ENCODE results near the gene GRIK3. TPM values are rescaled to one million over a fixed set of nuclear protein-coding genes. Genes with fewer than 3 reads are reported as not detected.

Gene GRIK3
- total and polyA plus RNA-seq, 2 experiments from 2014 or later = 0.31 to 2.9 TPM

DNA sequence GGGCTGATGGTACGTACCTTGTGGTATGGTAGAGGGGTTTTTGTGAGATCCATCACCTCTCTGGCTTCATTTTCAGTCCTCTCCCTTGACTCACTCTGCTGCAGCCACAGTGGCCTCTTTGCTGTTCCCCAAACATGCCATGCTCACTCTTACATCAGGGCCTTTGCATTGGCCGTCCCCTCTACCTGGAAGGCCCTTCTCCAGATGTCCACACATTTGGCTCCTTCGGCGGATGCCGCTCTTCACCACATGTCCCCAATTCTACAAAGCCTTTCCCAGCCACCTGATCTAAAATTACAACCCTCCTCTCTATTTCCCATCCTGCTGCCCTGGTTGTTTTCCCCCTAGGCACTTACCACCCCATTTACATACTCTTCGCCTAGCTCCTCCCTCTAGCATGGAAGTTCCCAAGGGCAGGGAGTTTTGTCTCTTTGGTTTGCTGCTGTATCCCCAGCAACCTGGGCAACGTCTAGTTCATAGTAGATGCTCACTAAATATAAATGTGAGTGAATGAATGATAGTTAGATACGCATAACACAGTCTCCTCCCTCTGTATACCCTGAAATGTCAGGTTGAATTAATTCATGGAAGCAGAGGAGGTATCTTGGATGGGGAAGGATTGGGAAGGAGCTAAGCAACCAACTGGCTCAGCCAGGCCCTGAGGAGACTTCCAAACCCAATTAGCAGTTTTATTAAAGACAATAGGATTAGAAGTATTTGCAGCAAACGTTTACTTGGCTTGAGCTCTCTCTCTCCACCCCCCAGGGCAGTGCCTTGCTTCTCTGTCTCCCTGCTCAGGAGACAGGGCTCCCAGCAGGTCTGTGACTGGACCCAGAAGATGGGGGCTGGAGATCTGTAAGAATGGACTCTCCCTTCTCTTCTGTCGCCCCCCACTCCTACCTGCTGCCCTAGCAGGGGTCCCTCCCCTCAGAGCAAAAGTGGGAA, 264.2 kb downstream of the GRIK3 start:
- Histone ChIP-seq H3K79me2 (replicated peaks; ENCODE audit: insufficient read depth) (no peaks in the 10 kb centered on the region), H3K9me2 (ENCODE audit: insufficient read depth) (0 out of 2 replicates have a peak, but pooled peaks cover 2% of the 10 kb centered on the region), H4K20me1 (replicated peaks; ENCODE audit: insufficient read depth) (no peaks in the 10 kb centered on the region), H3K36me3 (ENCODE audit: insufficient read depth) (no peaks in the 10 kb centered on the region), H3K4me1 (ENCODE audit: insufficient read depth) (peaks cover 34% of the 10 kb centered on the region), H3K27me3 (ENCODE audit: insufficient read depth) (no peaks in the 10 kb centered on the region), H3F3A (replicated peaks; ENCODE audit: low read depth) (no peaks in the 10 kb centered on the region), H3K4me2 (peak overlapping the region; percentile 70), H3K4me3 (0 out of 2 replicates have a peak overlapping the region, but pooled peaks have one; percentile 45), H3K27ac (ENCODE audit: low read depth) (peak overlapping the region; percentile 1; the same call in 1 of the 2 replicates), H2AFZ (peak overlapping the region; percentile 33; the same call in 1 of the 2 replicates)
- ATAC-seq = peak; percentile 20
- H3K9me3 Mint-ChIP-seq = no peaks in the 10 kb centered on the region; the same call in 2 of the 3 replicates
- H3K27ac Mint-ChIP-seq = no peak overlapping the region
- H3K27me3 Mint-ChIP-seq (ENCODE audit: insufficient read depth, low read depth, poor library complexity) = peaks cover 16% of the 10 kb centered on the region
- H3K4me1 Mint-ChIP-seq = peaks cover 53% of the 10 kb centered on the region
- peak; percentile 49 for DNase-seq (ENCODE audit: low spot score)
- no peaks in the 10 kb centered on the region for H3K36me3 Mint-ChIP-seq (ENCODE audit: low read depth)
- TF ChIP-seq, protein P1, sequence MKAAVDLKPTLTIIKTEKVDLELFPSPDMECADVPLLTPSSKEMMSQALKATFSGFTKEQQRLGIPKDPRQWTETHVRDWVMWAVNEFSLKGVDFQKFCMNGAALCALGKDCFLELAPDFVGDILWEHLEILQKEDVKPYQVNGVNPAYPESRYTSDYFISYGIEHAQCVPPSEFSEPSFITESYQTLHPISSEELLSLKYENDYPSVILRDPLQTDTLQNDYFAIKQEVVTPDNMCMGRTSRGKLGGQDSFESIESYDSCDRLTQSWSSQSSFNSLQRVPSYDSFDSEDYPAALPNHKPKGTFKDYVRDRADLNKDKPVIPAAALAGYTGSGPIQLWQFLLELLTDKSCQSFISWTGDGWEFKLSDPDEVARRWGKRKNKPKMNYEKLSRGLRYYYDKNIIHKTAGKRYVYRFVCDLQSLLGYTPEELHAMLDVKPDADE (IDR thresholded peaks at IDR 0.05) = no peak
- no peak for TF ChIP-seq JUNB (IDR thresholded peaks at IDR 0.05; ENCODE audit: unreplicated experiment)
- TF ChIP-seq POLR2AphosphoS5 (IDR thresholded peaks at IDR 0.05; ENCODE audit: low read depth) = no peak
- TF ChIP-seq, protein P2, sequence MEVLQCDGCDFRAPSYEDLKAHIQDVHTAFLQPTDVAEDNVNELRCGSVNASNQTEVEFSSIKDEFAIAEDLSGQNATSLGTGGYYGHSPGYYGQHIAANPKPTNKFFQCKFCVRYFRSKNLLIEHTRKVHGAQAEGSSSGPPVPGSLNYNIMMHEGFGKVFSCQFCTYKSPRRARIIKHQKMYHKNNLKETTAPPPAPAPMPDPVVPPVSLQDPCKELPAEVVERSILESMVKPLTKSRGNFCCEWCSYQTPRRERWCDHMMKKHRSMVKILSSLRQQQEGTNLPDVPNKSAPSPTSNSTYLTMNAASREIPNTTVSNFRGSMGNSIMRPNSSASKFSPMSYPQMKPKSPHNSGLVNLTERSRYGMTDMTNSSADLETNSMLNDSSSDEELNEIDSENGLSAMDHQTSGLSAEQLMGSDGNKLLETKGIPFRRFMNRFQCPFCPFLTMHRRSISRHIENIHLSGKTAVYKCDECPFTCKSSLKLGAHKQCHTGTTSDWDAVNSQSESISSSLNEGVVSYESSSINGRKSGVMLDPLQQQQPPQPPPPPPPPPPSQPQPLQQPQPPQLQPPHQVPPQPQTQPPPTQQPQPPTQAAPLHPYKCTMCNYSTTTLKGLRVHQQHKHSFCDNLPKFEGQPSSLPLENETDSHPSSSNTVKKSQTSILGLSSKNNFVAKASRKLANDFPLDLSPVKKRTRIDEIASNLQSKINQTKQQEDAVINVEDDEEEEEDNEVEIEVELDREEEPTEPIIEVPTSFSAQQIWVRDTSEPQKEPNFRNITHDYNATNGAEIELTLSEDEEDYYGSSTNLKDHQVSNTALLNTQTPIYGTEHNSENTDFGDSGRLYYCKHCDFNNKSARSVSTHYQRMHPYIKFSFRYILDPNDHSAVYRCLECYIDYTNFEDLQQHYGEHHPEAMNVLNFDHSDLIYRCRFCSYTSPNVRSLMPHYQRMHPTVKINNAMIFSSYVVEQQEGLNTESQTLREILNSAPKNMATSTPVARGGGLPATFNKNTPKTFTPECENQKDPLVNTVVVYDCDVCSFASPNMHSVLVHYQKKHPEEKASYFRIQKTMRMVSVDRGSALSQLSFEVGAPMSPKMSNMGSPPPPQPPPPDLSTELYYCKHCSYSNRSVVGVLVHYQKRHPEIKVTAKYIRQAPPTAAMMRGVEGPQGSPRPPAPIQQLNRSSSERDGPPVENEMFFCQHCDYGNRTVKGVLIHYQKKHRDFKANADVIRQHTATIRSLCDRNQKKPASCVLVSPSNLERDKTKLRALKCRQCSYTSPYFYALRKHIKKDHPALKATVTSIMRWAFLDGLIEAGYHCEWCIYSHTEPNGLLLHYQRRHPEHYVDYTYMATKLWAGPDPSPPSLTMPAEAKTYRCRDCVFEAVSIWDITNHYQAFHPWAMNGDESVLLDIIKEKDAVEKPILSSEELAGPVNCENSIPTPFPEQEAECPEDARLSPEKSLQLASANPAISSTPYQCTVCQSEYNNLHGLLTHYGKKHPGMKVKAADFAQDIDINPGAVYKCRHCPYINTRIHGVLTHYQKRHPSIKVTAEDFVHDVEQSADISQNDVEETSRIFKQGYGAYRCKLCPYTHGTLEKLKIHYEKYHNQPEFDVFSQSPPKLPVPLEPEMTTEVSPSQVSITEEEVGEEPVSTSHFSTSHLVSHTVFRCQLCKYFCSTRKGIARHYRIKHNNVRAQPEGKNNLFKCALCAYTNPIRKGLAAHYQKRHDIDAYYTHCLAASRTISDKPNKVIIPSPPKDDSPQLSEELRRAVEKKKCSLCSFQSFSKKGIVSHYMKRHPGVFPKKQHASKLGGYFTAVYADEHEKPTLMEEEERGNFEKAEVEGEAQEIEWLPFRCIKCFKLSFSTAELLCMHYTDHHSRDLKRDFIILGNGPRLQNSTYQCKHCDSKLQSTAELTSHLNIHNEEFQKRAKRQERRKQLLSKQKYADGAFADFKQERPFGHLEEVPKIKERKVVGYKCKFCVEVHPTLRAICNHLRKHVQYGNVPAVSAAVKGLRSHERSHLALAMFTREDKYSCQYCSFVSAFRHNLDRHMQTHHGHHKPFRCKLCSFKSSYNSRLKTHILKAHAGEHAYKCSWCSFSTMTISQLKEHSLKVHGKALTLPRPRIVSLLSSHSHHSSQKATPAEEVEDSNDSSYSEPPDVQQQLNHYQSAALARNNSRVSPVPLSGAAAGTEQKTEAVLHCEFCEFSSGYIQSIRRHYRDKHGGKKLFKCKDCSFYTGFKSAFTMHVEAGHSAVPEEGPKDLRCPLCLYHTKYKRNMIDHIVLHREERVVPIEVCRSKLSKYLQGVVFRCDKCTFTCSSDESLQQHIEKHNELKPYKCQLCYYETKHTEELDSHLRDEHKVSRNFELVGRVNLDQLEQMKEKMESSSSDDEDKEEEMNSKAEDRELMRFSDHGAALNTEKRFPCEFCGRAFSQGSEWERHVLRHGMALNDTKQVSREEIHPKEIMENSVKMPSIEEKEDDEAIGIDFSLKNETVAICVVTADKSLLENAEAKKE (CRISPR knock-in tag; IDR thresholded peaks at IDR 0.05) = no peak
- TF ChIP-seq ZNF114 (CRISPR knock-in tag; IDR thresholded peaks at IDR 0.05) = no peak
- TF ChIP-seq NANOG (IDR thresholded peaks at IDR 0.05; ENCODE audit: borderline replicate concordance) = no peak
- TF ChIP-seq EZH2 (IDR thresholded peaks at IDR 0.05; ENCODE audit: low read depth, unreplicated experiment) = no peak
- TF ChIP-seq, protein P3, sequence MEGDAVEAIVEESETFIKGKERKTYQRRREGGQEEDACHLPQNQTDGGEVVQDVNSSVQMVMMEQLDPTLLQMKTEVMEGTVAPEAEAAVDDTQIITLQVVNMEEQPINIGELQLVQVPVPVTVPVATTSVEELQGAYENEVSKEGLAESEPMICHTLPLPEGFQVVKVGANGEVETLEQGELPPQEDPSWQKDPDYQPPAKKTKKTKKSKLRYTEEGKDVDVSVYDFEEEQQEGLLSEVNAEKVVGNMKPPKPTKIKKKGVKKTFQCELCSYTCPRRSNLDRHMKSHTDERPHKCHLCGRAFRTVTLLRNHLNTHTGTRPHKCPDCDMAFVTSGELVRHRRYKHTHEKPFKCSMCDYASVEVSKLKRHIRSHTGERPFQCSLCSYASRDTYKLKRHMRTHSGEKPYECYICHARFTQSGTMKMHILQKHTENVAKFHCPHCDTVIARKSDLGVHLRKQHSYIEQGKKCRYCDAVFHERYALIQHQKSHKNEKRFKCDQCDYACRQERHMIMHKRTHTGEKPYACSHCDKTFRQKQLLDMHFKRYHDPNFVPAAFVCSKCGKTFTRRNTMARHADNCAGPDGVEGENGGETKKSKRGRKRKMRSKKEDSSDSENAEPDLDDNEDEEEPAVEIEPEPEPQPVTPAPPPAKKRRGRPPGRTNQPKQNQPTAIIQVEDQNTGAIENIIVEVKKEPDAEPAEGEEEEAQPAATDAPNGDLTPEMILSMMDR (conservative IDR thresholded peaks at IDR 0.05; ENCODE audit: low read depth in 2 of 2) = no peak
- no peak for TF ChIP-seq ZNF331 (CRISPR knock-in tag; IDR thresholded peaks at IDR 0.05; ENCODE audit: low read depth)
- TF ChIP-seq, protein P4, sequence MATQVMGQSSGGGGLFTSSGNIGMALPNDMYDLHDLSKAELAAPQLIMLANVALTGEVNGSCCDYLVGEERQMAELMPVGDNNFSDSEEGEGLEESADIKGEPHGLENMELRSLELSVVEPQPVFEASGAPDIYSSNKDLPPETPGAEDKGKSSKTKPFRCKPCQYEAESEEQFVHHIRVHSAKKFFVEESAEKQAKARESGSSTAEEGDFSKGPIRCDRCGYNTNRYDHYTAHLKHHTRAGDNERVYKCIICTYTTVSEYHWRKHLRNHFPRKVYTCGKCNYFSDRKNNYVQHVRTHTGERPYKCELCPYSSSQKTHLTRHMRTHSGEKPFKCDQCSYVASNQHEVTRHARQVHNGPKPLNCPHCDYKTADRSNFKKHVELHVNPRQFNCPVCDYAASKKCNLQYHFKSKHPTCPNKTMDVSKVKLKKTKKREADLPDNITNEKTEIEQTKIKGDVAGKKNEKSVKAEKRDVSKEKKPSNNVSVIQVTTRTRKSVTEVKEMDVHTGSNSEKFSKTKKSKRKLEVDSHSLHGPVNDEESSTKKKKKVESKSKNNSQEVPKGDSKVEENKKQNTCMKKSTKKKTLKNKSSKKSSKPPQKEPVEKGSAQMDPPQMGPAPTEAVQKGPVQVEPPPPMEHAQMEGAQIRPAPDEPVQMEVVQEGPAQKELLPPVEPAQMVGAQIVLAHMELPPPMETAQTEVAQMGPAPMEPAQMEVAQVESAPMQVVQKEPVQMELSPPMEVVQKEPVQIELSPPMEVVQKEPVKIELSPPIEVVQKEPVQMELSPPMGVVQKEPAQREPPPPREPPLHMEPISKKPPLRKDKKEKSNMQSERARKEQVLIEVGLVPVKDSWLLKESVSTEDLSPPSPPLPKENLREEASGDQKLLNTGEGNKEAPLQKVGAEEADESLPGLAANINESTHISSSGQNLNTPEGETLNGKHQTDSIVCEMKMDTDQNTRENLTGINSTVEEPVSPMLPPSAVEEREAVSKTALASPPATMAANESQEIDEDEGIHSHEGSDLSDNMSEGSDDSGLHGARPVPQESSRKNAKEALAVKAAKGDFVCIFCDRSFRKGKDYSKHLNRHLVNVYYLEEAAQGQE (IDR thresholded peaks at IDR 0.05; ENCODE audit: unreplicated experiment) = no peak
- H3K4me3 Mint-ChIP-seq = no peak overlapping the region
